ENCODE measurements around the gene ELMO3.

The ELMO3 gene

DNA sequence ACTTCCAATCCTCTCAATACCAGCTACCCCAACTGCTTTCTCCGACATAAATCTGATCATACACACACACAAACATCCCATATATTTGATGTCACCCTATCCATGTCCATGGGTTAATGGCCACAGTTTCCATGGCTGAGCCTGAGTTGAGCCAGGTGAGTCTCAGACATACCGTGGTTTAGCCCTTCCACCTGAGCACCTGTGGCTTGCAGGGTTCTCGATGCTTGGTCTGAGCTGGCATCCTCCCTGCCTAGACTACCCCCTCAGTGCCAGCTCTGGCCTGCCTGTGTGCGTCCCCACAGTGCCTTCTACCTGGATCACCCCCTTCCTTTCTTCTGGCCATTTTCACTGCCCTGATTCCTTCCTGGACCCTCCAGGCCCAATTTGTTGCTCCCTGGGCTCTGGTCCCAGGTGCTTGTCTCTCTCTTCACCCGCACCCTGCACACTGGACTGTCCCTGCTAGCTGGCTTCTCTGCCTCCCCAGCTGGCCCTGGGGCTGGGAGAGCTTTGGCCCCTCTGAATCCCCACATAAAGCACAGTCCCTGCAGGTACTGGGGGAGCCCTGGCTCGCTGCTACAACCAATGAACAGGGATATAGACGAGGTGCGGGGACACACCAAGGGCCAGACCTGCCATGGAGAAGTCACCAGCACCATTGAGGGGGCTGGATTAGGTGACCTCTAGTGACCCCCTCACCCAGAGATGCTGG is 7.4 kb downstream of the ELMO3 start:
- Histone ChIP-seq H3K36me3 (ENCODE audit: insufficient read depth, low read length) (no peaks in the 10 kb centered on the region), H3K9me3 (ENCODE audit: control insufficient read depth, insufficient read depth, low read length) (no peaks in the 10 kb centered on the region)

DNA sequence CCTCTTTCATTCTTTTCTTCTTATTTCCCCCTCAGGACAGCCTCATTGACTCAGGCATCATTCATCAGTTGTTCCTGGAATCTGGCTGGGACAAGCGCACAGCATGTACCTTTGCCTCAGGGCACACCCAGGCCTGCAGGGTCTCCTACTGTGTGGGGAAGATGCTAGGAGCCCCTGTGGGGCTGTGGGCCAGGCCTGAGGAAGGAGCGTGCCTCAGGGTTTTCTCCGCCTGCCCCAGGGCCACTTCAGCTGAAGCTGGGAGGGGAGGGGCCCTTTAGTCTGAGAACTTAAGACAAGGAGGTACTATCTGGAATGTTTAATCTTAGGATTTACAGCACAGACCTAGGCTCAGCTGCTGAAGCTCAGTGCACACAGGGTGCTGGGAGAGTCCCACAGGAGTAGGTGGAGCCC is 7.9 kb downstream of the ELMO3 start:
- Histone ChIP-seq H3K36me3 (ENCODE audit: insufficient read depth, low read length) (no peaks in the 10 kb centered on the region), H3K9me3 (ENCODE audit: control insufficient read depth, insufficient read depth, low read length) (no peaks in the 10 kb centered on the region), H3K9ac (ENCODE audit: low read depth, low read length) (no peak overlapping the region), H3K4me1 (ENCODE audit: insufficient read depth, low read length) (peaks cover 14% of the 10 kb centered on the region; the same call in 1 of the 2 replicates)

More for the DNA sequence above, 7.4 kb downstream of the ELMO3 start:
- peaks cover 14% of the 10 kb centered on the region; the same call in 1 of the 2 replicates for H3K4me1 ChIP-seq (ENCODE audit: insufficient read depth, low read length)
- no peak overlapping the region for H3K9ac ChIP-seq (ENCODE audit: low read depth, low read length)

DNA sequence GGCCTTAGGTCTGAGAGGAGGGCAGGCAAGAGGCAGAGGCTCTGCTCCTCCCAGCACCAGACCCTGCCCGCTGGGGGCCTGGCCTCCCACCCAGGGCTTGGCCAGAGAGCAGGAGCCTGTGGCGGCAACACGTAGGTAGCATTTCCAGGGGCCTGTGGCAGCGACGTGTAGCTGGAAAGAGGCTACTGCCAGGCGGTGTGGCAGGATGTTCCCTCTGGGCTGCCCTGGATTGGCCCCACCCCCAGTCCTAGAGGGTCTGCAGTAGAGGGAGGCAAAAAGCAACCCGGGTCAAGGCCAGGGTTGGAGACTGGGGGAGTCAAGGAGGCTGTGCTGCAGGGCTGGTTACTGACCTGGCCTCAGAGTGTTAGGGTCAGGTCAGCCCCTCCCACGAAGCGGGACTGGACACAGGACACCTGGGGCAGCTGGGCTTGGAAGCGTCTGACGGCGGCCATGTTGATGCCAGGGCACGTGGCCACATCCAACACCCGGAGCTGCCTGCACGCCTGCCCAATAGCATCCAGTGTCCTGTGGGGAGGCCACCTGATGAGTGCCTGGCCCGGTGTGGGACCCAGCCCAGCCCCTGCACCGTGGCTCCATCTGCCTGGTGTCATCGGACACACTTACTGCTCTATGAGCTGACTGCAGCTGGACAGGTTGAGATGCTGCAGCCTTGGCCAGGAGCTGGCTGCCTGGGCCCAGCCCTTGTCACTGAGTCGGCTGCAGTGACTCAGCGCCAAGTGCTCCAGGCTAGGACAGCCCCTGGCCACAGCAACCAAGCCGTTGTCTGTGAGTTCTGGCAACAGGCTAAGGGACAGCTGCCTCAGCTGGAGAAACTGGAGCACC is 8.5 kb downstream of the ELMO3 start:
- H3K36me3 ChIP-seq (ENCODE audit: insufficient read depth, low read length) = no peaks in the 10 kb centered on the region
- H3K9me3 ChIP-seq (ENCODE audit: control insufficient read depth, insufficient read depth, low read length) = no peaks in the 10 kb centered on the region
- H3K9ac ChIP-seq (ENCODE audit: low read depth, low read length) = no peak overlapping the region
- H3K4me1 ChIP-seq (ENCODE audit: insufficient read depth, low read length) = peaks cover 14% of the 10 kb centered on the region; the same call in 1 of the 2 replicates

DNA sequence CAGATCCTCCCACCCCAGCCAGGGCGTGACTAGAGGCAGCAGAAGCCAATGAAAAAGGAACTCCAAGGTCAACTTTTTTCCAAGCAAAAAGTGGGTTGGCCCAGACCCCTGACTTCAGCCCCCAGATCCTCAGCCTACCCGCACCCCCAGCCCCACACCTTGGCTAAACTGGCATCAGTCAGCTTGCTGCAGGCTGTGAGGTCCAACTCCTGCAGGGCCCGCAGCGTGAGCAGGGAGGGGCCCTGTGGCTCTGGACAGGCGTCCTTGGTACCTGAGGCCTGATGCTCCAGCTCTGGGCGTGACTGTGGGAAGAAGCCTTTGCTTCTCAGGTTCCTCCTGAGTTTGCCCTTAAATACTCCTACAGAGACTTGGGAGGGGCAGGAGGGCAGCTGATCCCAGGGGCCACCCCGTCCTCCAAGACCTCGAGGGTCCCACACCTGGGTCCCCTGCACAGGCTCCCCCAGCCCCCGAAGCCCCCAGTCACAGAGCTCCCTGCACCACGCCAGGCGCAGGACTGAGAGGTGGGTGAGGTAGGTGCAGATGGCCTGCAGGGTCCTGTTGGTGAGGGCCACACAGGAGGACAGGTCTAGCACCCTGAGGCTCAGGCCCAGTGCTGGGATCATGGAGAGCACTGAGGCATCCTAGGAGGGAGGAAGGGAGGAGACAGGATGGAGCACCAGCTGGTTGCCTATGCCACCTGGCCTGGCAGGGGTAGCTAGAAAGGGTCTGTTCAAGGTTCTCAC is 9.4 kb downstream of the ELMO3 start:
- Histone ChIP-seq H3K9ac (ENCODE audit: low read depth, low read length) (no peak overlapping the region), H3K4me1 (ENCODE audit: insufficient read depth, low read length) (peaks cover 14% of the 10 kb centered on the region; the same call in 1 of the 2 replicates), H3K36me3 (ENCODE audit: insufficient read depth, low read length) (no peaks in the 10 kb centered on the region), H3K9me3 (ENCODE audit: control insufficient read depth, insufficient read depth, low read length) (no peaks in the 10 kb centered on the region)

DNA sequence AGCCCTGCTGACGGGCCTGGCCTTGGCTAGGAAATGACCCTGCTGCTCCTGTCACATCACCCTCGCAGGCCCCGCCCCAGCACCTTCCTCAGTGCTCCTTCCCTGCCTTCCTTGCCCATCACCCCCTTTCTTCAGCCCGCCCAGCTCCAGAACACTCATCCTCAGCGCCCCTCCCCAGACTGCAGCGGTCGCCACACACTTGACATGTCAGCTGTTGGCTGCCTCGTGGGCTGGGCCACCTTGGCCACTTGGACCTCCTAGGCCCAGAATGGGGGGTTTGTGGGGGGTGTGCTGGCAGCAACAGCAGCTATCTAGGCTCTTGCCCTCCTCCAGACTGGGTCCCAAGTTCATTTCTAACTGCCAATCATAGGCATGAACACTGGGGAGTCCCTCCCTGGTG is 10.6 kb downstream of the ELMO3 start:
- H3K36me3 ChIP-seq (ENCODE audit: insufficient read depth, low read length) = no peaks in the 10 kb centered on the region
- peaks cover 14% of the 10 kb centered on the region; the same call in 1 of the 2 replicates for H3K4me1 ChIP-seq (ENCODE audit: insufficient read depth, low read length)
- no peaks in the 10 kb centered on the region for H3K9me3 ChIP-seq (ENCODE audit: control insufficient read depth, insufficient read depth, low read length)
- H3K9ac ChIP-seq (ENCODE audit: low read depth, low read length) = no peak overlapping the region

DNA sequence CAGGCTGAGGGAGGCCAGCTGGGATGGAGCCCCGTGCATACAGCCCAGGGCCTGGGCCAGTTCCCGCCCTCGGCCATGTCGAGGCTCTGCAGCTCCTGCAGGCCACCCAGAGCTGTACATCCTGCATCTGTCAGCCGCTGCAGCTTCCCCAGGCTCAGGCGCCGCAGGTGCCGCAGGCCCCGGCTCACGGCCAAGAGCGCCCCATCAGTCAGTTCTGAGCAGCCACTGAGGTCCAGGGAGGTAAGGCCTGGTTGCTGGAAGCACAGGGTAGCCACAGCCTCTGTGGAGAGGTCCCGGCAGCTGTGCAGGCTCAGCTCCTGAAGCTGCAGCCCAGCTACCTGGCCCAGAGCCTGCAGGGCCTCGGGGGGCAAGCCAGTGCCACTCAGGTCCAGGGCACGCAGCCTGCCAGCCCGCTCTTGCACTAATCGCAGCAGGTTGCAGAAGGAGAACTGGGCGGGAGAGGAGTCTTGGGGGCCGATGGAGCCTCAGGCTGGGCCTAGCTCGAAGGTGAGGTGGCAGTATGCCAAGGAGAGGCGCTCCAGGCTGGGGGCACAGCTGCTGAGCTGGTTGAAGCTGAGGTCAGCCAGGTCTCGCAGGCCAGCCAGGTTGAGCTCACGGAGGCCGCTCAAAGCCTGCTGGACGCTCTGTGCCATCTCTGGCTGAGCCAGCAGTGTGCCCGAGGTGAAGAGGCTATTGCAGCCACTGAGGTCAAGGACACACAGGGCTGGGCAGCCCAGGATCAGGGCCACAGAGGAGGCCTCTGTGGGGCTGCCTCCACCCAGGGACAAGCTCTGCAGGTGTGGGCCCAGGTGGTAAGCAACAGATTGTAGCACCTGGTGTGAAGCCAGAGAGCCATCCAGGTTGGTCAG is 11.4 kb downstream of the ELMO3 start:
- Histone ChIP-seq H3K36me3 (ENCODE audit: insufficient read depth, low read length) (no peaks in the 10 kb centered on the region), H3K9ac (ENCODE audit: low read depth, low read length) (no peak overlapping the region), H3K9me3 (ENCODE audit: control insufficient read depth, insufficient read depth, low read length) (no peaks in the 10 kb centered on the region), H3K4me1 (ENCODE audit: insufficient read depth, low read length) (peaks cover 14% of the 10 kb centered on the region; the same call in 1 of the 2 replicates)

DNA sequence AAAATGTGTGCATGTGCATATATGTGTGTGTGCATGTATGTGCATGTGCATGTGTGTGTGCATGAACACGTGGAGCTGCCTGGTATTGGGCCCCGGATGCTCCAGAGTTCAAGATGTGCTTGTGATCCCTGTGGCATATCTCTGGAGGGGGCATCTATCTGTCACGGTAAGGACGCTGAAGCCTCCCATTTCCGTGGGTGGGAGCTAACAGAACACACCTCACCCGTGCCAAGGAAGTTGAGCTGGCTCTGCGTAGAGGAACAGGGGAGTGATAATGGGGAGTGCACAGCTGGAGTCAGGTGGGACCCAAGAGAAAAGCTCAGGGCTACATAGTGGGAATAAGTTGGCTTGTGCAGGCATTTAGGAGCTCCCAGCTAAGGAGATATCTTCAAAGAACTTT is 12.7 kb downstream of the ELMO3 start:
- Histone ChIP-seq H3K36me3 (ENCODE audit: insufficient read depth, low read length) (no peaks in the 10 kb centered on the region), H3K9me3 (ENCODE audit: control insufficient read depth, insufficient read depth, low read length) (no peaks in the 10 kb centered on the region), H3K9ac (ENCODE audit: low read depth, low read length) (no peak overlapping the region), H3K4me1 (ENCODE audit: insufficient read depth, low read length) (peaks cover 10% of the 10 kb centered on the region; the same call in 1 of the 2 replicates)

DNA sequence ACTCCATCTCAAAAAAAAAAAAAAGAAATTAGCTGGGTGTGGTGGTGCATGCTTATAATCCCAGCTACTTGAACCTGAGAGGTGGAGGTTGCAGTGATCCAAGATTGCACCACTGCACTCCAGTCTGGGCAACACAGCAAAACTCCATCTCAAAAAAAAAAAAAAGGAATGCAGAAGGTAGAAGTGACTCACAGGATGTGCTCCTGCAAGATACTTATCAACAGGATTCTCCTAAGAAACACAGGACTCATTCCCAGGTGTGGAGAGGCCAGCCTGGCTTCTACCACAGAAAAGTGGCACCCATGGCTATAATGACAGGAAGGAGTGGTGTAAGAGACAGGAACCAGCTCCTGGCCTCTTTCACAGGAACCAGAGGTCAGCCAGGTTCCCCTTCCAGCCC is 13.8 kb downstream of the ELMO3 start:
- no peak overlapping the region for H3K9ac ChIP-seq (ENCODE audit: low read depth, low read length)
- H3K9me3 ChIP-seq (ENCODE audit: control insufficient read depth, insufficient read depth, low read length) = no peaks in the 10 kb centered on the region
- H3K36me3 ChIP-seq (ENCODE audit: insufficient read depth, low read length) = no peaks in the 10 kb centered on the region
- H3K4me1 ChIP-seq (ENCODE audit: insufficient read depth, low read length) = no peaks in the 10 kb centered on the region

DNA sequence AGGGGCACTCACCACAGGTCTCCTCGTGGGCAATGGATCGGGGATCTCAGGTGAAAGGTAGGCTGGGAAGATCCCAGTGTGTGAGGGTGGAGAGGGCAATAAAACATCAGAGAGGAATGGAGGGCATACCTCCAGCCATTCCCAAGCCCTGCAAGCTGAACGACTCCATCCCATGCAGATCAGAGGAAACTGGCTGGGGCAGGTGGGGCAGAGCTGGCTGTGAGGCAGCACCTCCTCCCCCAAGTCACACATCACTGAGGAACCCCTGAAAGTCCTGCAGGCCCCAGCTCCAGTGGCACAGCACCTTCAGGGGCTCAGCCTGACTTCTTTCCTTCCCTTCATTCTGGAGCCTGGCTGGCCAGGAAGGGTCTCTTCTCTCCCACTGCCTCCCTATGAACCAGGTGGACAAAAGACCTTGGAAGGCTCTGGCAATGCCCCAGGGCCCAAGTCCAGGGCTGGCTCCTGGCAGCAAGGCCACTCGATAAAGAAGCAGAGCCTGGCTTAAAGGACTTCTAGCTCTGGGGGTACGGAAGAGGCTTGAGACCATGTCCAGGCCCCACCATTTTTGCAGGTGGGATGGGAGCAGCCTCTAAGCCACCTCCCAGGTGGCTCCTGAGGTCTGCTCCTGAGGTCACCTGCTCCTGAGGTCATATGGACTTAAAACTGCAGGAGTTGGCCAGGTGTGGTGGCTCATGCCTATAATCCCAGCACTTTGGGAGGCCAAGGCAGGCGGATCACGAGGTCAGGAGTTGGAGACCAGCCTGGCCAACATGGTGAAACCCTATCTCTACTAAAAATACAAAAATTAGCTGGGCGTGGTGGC is 14.5 kb downstream of the ELMO3 start:
- Histone ChIP-seq H3K36me3 (ENCODE audit: insufficient read depth, low read length) (no peaks in the 10 kb centered on the region), H3K9me3 (ENCODE audit: control insufficient read depth, insufficient read depth, low read length) (no peaks in the 10 kb centered on the region), H3K4me1 (ENCODE audit: insufficient read depth, low read length) (no peaks in the 10 kb centered on the region), H3K9ac (ENCODE audit: low read depth, low read length) (no peak overlapping the region)

DNA sequence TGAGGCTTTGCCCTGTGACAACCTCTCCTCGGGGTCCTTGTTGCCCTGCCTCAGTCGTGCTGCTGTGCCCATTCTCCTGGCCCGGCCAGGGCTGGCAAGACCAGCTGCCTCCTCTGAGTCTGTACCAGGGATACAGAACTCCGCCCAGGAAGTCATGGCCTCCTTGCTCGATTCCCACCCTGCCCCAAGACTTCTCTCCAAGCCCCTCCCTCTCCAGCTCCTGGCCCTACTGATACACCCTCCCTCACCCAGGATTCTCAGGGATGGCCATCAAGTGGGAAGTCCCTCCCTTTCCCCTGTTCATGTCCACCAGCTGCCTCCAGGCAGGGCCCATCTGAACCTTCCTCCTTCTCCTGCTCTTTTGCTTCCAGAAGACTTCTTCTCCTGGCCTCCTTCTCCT is 16.8 kb downstream of the ELMO3 start:
- Histone ChIP-seq H3K9me3 (ENCODE audit: control insufficient read depth, insufficient read depth, low read length) (no peaks in the 10 kb centered on the region), H3K4me1 (ENCODE audit: insufficient read depth, low read length) (no peaks in the 10 kb centered on the region), H3K9ac (ENCODE audit: low read depth, low read length) (no peak overlapping the region), H3K36me3 (ENCODE audit: insufficient read depth, low read length) (no peaks in the 10 kb centered on the region)

DNA sequence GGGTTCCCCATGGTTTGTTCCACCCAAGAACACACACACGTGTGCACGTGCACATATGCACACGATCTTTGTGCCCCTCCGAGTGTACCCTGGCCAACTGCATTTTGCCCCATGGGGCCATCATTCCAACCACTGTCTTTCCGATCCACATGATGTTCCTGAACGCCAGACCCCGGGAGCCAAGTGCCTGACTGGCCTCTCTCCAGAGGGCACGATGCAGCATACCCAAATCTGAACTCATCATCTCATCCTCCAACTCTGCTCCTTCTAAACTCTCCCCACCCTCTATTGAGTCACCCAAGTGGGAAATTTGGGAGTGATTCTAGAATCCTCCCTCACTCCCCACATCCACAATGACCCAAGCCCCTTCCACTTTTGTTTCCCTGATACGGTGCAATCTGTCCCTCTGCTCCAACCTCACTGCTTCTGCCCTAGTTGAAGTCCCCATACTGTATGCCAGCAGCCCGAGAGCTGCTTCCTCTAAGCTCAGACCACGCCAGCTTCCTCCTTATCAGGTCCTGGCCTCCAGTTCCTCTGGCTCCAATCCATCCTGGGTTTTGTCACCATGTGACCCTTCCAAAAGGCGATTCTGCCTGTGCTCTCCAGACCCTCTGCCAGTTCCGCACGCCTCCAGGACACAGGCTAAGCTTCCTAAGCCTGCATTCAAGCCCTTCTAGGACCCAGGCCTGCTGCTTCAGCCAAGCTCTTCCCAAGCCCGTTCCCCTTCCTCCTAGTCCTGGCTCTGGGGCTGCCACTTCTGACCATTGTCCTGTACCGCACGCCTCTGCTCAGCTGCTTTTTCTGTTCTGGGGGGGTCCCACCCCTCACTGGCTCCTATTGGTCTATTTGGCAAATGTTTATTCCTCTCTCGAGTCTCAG is 17.9 kb downstream of the ELMO3 start:
- H3K36me3 ChIP-seq (ENCODE audit: insufficient read depth, low read length) = no peaks in the 10 kb centered on the region
- no peaks in the 10 kb centered on the region for H3K9me3 ChIP-seq (ENCODE audit: control insufficient read depth, insufficient read depth, low read length)
- no peak overlapping the region for H3K9ac ChIP-seq (ENCODE audit: low read depth, low read length)
- no peaks in the 10 kb centered on the region for H3K4me1 ChIP-seq (ENCODE audit: insufficient read depth, low read length)

DNA sequence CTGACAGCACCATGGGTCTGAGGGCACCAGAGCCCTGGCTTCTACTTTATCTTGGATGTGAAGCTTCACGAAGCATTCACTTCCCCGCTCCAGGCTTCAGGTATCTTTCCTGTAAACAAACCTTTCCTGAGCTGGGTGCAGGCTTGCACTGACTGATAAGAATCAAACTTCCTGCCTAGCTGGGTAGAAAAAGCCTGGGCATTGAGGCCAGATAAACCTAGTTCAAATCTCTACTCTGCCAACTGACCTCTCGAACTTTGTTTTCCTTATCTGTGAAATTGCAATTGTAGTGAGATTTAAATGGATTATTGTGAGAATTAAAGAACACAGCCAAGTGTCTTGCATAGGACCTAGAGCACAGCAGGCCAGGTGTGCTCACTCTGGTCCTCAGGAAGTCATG is 25.1 kb downstream of the ELMO3 start:
- no peaks in the 10 kb centered on the region for H3K9me3 ChIP-seq (ENCODE audit: control insufficient read depth, insufficient read depth, low read length)
- H3K4me1 ChIP-seq (ENCODE audit: insufficient read depth, low read length) = no peaks in the 10 kb centered on the region
- H3K36me3 ChIP-seq (ENCODE audit: insufficient read depth, low read length) = peaks cover 5% of the 10 kb centered on the region; the same call in 1 of the 2 replicates
- H3K9ac ChIP-seq (ENCODE audit: low read depth, low read length) = no peak overlapping the region
